Stimulated activated CD8-positive, alpha-beta memory T cell treated with anti-CD3 and anti-CD28 coated beads, Interleukin-12 subunit alpha, Interleukin-12 subunit beta, amount 100 ng/mL, for 1 hour (primary cell): ENCODE results near the gene TBRG4.
"Not testable (repeated sequence)": the region's sequence is repeated elsewhere in the genome, so short reads cannot be mapped to it uniquely, and the experiment has no call there.

Source experiments
- DNase-seq: peaks from one replicate; pipeline ENCODE4 v3.0.0-alpha.2; 2020; ENCODE audit warnings: low read depth

Gene TBRG4

GRCh38 chr7:45116048-45116447, 4.6 kb upstream of the TBRG4 start:
- DNase-seq, result no peak

- DNase-seq, result no peak
Observed at GRCh38 chr7:45114926-45115325, 3.4 kb upstream of the TBRG4 start.

GRCh38 chr7:45114257-45114656, 2.8 kb upstream of the TBRG4 start:
- DNase-seq, result not testable (repeated sequence)

DNA sequence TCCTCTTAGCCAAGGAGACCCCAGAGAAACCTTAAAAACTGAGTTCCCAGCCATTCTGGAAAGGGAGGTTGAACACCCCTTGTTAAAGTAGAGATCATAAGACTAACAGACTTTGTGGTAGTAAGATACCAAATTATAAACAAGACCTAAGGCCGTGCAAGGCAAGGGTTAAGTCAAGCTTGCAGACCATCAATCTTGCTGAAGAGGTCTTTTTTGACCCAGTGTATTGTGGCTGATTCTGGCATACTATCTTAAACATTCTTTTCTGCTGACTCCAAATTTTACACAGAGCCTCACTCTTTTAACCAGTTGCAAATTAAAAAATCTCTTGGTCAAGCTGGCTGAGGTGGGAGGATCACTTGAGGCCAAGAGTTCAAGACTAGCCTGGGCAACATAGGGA, 1.2 kb upstream of the TBRG4 start:
- no peak for DNase-seq

DNA sequence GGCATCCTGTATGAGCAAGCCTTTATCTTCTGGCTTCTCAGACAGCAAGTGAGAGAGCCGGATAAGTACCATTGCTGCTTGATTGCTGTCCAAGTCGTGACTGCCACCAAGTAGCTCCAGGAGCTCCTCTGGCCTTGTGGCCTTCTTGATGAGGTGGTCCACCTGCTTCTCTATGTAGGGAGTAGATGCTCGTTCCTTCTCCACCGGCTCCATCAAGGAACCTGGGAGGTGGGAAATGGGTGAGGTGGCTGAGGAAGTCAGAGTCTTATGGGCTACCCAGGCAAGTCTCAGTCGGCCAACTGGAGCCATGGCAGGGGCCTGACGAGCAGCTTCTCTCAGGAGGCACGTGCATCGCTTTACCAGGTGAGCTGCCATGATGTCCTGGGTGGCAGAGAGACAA, 2.6 kb downstream of the TBRG4 start:
- DNase-seq, result no peak

DNA sequence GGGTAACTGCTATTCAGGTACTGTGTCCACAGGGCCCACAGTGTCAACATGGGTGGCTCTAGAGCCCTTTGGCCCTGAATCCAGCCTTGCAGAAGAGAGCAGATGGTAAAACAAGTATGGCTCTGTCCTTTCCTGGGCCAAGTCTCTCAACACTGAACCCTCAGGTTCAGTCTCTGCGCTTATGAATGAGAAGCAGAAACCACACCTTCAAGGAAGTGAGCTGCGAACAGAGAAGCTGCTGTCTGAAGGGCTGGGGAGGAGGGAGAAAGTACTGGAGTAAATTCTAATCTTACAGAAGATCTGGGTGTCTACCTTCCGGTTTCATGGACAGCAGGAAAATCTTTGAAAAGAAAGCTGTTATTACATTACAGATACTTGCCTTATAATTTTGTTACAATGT, 4.1 kb downstream of the TBRG4 start:
- no peak for DNase-seq

DNA sequence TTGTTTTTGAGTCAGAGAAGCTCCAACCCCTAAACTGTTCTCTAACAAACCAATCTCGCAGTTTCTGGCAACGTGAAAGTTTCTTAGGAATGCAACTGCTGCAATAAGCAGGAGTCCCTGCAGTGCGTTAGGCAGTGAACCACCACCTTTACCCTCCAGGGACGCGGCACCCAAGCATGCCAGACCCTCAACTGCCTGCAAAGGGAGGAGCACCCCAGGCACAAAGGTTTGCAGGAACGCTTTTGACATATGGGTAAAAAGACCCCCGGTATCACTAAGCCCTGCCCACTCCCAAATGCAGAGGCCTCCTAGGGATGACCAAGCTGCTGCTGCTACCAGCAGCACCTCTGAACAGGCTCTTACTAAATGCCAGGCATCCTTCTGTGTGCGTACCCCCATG, 4.7 kb downstream of the TBRG4 start:
- DNase-seq, result no peak

- DNase-seq, result no peak
Observed at GRCh38 chr7:45105588-45106188, 5.8 kb downstream of the TBRG4 start.

- DNase-seq, result no peak
Observed at GRCh38 chr7:45104844-45105587, 6.5 kb downstream of the TBRG4 start.

- no peak for DNase-seq
Observed at GRCh38 chr7:45103958-45104843, 7.3 kb downstream of the TBRG4 start.

- DNase-seq, result no peak
Observed at GRCh38 chr7:45102785-45103712, 8.4 kb downstream of the TBRG4 start.

GRCh38 chr7:45101748-45102147, 9.7 kb downstream of the TBRG4 start:
- no peak for DNase-seq

- no peak for DNase-seq
Observed at GRCh38 chr7:45100761-45101480, 10.6 kb downstream of the TBRG4 start.

- no peak for DNase-seq
Observed at GRCh38 chr7:45099891-45100760, 11.4 kb downstream of the TBRG4 start.

DNA sequence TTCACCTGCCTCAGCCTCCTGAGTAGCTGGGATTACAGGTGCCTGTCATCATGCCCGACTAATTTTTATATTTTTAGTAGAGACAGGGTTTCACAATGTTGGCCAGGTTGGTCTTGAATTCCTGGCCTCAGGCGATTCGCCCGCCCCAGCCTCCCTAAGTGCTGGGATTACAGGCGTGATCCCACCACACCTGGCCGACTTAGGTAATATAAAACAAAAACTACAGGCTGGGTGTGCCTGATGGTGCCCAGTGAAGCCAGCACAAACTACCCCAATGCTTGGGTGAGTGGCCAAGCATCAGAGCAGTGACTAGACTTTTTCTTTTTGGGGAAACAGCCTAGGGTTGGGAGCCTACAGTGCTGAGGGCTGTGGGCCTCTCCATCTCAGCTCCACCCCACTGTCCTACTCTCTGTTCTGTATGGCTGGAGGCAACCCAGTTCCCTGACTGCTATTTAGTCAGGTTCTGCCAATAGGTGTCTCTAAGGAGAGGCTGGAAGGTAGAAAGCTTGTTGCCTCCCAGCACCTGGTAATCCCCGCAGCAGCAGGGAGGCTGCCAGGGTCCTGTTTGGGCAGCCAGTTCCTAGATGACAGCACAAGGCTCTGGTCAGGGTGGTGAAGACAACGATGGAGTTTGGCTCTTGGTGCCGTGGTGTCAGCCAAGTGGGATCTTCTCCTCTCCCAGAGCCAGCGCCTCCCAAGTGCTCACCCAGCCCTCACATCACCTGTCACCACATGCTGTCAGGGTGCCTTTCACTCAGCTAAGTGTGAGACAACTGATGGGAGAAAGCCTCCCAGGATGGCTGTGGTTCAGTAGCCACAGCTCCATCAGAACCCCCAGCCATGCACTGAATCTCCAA, 12.3 kb downstream of the TBRG4 start:
- no peak for DNase-seq

DNA sequence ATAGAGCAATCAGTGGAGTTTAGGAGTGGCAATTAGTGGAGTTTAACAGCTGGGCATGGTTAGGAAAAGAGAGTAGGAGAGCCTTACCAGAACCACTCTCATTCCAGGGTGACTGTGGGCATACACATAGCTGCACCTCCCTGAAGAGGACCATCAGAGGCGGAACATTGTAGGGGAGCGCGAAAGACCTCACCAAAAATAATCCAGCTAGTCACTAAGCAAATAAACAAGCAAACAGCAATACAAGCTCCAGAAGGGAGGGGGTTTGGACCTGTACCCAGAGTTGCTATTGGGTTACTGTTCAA, 18.6 kb downstream of the TBRG4 start:
- DNase-seq, result no peak

- no peak for DNase-seq
Observed at GRCh38 chr7:45092100-45092930, 19.2 kb downstream of the TBRG4 start.

DNA sequence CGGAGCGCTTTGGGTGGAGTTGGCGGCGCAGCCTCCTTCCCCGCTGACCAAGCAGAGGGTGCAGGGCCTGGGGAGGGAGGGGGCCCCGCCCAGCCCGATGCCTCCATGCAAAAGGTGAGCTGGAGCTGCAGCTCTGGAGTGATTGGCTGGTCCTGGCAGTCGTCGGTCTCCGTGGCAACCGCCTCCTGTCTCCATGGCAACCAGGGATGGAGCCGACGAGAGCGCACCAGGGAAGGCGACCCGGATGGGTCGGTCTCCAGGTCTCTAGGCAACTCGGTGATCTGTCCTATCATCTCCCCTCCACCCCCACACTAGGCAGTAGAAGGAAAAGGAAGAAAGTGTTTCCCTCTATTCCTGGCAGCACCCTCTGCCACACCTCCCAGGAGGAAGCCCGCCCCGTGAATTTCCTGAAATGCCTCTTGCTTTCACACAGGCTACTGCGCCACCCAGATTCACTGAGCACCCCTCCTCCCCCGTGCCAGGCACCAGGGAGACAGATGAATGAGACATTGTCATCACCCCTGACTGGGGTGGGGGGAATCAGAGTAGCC, 22.1 kb downstream of the TBRG4 start:
- peak; percentile 34 for DNase-seq
